ENCODE data around the gene NINJ2.

The NINJ2 gene

DNA sequence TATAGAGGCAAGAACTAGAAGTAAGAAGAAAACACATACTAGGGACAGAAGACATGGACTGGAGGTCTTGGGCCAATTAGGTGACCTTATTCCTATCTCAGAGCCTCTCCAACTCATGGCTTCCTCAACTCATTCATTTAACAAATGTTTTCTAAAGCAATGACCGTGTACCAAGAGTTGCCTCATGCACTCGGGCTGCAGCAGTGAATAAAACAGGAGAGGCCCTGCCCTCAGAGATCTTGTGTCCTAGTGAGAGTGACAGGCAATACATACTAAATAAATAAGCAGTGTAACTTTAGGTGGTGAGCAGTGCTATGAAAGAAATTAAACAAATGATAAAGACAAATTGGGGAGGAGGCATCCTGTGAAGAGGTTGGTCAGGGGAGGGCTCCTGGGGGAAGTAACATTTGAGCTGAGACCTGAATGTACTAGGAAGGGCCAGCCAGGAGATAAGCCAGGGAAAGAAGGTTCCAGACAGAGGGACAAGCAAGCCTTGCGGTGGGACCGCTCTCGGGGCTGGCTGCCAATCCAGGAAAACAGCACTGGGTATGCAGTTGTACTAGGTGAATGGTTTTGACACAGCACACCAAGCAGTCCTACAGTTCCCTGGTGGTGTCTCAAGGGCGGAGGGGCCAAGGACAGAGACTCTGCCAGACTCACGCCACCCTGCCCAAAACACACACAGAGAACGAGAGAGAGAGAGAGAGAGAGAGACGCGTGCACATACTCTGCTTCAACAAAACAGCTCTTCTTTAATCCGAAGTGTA lies 1.3 kb downstream of the NINJ2 start:
- Histone ChIP-seq H3K27ac (ENCODE audit: low read depth, low read length) (no peak overlapping the region), H3K27me3 (ENCODE audit: control insufficient read depth in 1 of 2, insufficient read depth in 2 of 2, low read length in 2 of 2) (peaks cover 0 to 4% of the 10 kb centered on the region in 2 donors), H3K4me3 (ENCODE audit: low read depth in 1 of 2, low read length in 2 of 2) (no peak overlapping the region), H3K4me1 (ENCODE audit: control insufficient read depth in 1 of 2, insufficient read depth in 2 of 2, low read length in 2 of 2) (peaks cover 5 to 7% of the 10 kb centered on the region in 2 donors), H3K36me3 (ENCODE audit: control insufficient read depth in 1 of 2, insufficient read depth in 2 of 2, low read length in 2 of 2) (no peaks in the 10 kb centered on the region), H3K9me3 (ENCODE audit: control insufficient read depth in 1 of 2, low read length in 2 of 2) (no peaks in the 10 kb centered on the region), H3K9ac (ENCODE audit: low read depth in 1 of 2, low read length in 2 of 2) (no peak overlapping the region)

DNA sequence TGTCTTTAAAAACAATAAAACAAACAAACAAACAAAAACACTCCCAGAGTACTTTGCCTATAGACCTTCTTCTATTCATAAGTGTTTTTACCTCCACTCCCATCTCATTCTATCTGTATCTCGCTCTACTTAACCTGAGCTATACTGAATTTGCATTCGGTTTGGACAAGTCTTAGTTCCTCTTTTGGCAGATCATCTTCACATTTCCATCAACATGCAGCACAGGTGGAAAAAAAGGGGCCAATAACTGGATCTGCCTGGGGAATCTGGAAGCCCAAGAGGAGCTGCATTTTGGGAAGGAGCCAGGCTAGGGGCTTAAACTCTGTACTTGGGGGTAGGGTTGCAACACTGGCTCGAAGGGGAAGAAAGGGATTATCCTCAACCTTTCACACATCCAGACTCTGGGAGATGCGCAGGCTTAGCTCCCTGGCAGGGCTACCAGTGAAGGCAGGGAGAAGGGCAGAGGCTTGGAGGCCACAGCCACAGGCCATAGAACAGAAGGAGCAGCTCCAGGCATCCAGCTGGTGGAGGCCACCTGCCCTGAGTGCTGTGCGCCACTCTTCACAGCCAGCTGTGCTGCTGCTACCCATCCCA lies 4.1 kb downstream of the NINJ2 start:
- no peaks in the 10 kb centered on the region for H3K9me3 ChIP-seq (ENCODE audit: control insufficient read depth in 1 of 2, low read length in 2 of 2)
- no peak overlapping the region for H3K4me3 ChIP-seq (ENCODE audit: low read depth in 1 of 2, low read length in 2 of 2)
- H3K36me3 ChIP-seq (ENCODE audit: control insufficient read depth in 1 of 2, insufficient read depth in 2 of 2, low read length in 2 of 2), result no peaks in the 10 kb centered on the region
- peaks cover 0 to 4% of the 10 kb centered on the region in 2 donors for H3K27me3 ChIP-seq (ENCODE audit: control insufficient read depth in 1 of 2, insufficient read depth in 2 of 2, low read length in 2 of 2)
- H3K9ac ChIP-seq (ENCODE audit: low read depth in 1 of 2, low read length in 2 of 2), result no peak overlapping the region
- H3K4me1 ChIP-seq (ENCODE audit: control insufficient read depth in 1 of 2, insufficient read depth in 2 of 2, low read length in 2 of 2), result peaks cover 5 to 7% of the 10 kb centered on the region in 2 donors
- no peak overlapping the region for H3K27ac ChIP-seq (ENCODE audit: low read depth, low read length)

DNA sequence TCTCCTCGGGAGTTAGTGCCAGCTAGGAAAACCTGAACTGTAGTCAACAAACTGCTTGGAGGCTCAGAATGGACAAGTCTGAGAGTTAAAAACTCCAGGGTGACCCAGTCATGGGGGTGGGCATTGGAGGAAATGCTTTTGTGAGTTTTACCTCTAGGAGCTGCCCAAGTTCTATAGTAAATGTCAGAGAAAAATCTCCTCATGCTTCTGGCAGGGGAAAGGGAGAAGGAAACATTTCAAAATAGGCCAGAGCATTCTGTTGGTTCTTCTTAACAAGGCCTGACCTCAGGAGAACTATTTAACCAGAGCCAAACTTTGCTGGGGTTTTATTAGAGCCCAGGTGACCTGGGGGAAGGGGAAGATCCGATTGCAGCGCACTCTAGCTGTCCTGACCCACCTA lies 12.3 kb downstream of the NINJ2 start:
- Histone ChIP-seq H3K27me3 (ENCODE audit: control insufficient read depth in 1 of 2, insufficient read depth in 2 of 2, low read length in 2 of 2) (no peaks in the 10 kb centered on the region), H3K27ac (ENCODE audit: low read depth, low read length) (no peak overlapping the region), H3K9me3 (ENCODE audit: control insufficient read depth in 1 of 2, low read length in 2 of 2) (no peaks in the 10 kb centered on the region), H3K36me3 (ENCODE audit: control insufficient read depth in 1 of 2, insufficient read depth in 2 of 2, low read length in 2 of 2) (no peaks in the 10 kb centered on the region), H3K4me1 (ENCODE audit: control insufficient read depth in 1 of 2, insufficient read depth in 2 of 2, low read length in 2 of 2) (peaks cover 0 to under 1% of the 10 kb centered on the region in 2 donors), H3K9ac (ENCODE audit: low read depth in 1 of 2, low read length in 2 of 2) (no peak overlapping the region), H3K4me3 (ENCODE audit: low read depth in 1 of 2, low read length in 2 of 2) (no peak overlapping the region)

DNA sequence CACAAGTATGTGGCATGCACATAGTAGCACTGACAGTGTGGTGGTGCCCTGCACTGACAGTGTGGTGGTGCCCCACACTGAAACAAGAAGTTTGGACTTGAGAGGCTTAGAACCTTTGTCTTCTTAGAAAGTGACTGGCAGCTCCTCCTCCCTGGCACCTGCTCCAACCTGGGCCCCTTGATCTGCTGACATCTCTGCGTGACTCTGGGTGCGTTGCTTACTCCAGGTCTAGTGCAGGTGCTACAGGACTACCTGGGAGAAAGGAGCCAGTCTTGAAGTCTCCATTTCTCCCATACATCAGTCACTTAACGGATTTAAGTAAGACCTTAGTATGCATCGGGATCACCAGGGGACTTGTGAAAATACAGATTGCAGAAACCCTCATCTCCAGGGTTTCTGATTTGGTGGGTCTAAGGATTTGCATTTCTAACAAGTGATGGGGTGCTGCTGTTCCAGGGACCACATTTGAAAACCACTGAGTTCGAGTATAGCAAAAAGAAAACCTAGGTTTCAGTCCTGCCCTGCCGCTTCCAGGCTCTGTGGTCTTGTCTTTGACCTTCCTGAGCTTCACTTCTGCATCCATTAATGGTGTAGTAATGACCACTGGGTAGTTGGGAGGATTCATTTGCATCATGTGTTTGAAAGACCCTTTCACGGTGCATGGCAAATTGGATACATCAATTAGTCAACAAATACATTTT lies 15.7 kb downstream of the NINJ2 start:
- H3K9me3 ChIP-seq (ENCODE audit: control insufficient read depth in 1 of 2, low read length in 2 of 2), result no peaks in the 10 kb centered on the region
- H3K27me3 ChIP-seq (ENCODE audit: control insufficient read depth in 1 of 2, insufficient read depth in 2 of 2, low read length in 2 of 2), result no peaks in the 10 kb centered on the region
- H3K4me1 ChIP-seq (ENCODE audit: control insufficient read depth in 1 of 2, insufficient read depth in 2 of 2, low read length in 2 of 2), result peaks cover 13 to 25% of the 10 kb centered on the region in 2 donors
- H3K36me3 ChIP-seq (ENCODE audit: control insufficient read depth in 1 of 2, insufficient read depth in 2 of 2, low read length in 2 of 2), result no peaks in the 10 kb centered on the region
- no peak overlapping the region for H3K9ac ChIP-seq (ENCODE audit: low read depth in 1 of 2, low read length in 2 of 2)
- H3K4me3 ChIP-seq (ENCODE audit: low read depth in 1 of 2, low read length in 2 of 2), result no peak overlapping the region
- no peak overlapping the region for H3K27ac ChIP-seq (ENCODE audit: low read depth, low read length)

DNA sequence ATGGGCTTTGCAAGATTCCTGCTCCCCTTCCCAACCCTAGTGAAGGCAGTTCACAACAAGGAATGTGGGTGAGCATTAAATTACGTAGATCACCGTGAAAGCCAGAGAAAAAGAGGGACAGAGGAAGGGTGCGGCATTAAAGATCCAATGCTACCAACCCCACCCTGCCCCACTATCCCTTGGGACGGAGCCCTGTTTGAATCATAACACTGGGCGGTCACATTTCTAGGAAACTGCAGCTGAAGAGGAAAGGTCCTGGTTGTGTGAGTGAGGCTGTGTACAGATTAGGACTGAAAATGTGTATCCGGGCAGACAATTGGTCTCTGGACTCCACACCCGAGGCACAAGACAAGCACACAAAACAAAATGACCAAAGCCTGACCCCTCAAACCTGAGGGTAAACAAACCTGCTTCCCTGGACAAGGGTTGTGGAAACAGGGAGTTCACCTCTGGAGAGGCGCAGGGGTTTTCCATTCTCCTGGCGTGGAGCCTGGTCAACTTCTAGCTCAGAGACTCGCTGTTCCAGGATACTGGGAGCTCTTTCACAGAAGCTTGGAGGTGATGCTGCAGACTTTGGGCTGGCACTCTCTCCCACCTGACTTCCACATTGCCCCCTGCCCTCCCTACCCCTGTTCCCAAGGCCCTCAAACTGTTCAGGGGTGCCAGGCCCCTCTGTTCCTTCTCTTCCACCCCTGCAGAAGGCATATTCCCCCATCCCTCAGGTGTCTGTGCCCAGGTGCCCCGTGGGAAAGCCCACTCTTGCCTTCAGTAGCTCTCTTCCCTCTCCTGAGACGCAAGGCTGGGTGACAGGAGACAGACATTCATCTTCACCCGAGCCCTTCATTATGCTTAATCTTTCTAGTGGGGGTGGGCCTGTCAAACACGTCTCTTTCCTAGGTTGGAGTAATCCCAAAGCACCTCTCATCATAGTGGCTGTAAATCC lies 16.5 kb downstream of the NINJ2 start:
- no peaks in the 10 kb centered on the region for H3K27me3 ChIP-seq (ENCODE audit: control insufficient read depth in 1 of 2, insufficient read depth in 2 of 2, low read length in 2 of 2)
- H3K36me3 ChIP-seq (ENCODE audit: control insufficient read depth in 1 of 2, insufficient read depth in 2 of 2, low read length in 2 of 2), result no peaks in the 10 kb centered on the region
- peaks cover 13 to 25% of the 10 kb centered on the region in 2 donors for H3K4me1 ChIP-seq (ENCODE audit: control insufficient read depth in 1 of 2, insufficient read depth in 2 of 2, low read length in 2 of 2)
- no peak overlapping the region for H3K9ac ChIP-seq (ENCODE audit: low read depth in 1 of 2, low read length in 2 of 2)
- no peaks in the 10 kb centered on the region for H3K9me3 ChIP-seq (ENCODE audit: control insufficient read depth in 1 of 2, low read length in 2 of 2)
- no peak overlapping the region for H3K27ac ChIP-seq (ENCODE audit: low read depth, low read length)
- H3K4me3 ChIP-seq (ENCODE audit: low read depth in 1 of 2, low read length in 2 of 2), result no peak overlapping the region

DNA sequence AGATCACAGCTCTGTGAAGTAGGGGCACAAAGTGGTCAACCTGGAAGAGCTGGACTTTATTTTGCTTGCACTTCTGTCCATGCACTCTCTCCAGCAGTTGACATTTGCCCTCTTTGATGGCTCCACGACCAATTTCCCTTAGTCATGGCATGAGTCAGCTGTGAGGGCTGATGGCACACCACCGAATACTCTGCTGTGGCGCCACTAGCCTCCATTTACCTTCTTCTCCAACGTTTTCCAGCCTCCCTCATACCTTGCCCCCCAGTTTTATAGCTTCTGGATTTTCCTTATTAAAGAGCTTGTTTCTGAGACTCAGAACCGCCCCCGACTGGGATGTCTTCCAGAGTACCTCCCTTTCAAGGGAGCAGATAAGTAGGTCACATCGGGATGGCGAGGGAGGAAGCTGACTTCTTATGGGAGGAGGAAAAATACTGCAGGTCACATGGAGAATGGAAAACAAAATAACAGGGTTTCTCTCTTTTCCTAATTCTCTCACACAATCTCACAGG lies 17.6 kb downstream of the NINJ2 start:
- H3K36me3 ChIP-seq (ENCODE audit: control insufficient read depth in 1 of 2, insufficient read depth in 2 of 2, low read length in 2 of 2), result no peaks in the 10 kb centered on the region
- H3K4me3 ChIP-seq (ENCODE audit: low read depth in 1 of 2, low read length in 2 of 2), result no peak overlapping the region
- H3K27ac ChIP-seq (ENCODE audit: low read depth, low read length), result peak overlapping the region; percentile 47
- H3K9ac ChIP-seq (ENCODE audit: low read depth in 1 of 2, low read length in 2 of 2), result no peak overlapping the region
- no peaks in the 10 kb centered on the region for H3K27me3 ChIP-seq (ENCODE audit: control insufficient read depth in 1 of 2, insufficient read depth in 2 of 2, low read length in 2 of 2)
- H3K4me1 ChIP-seq (ENCODE audit: control insufficient read depth in 1 of 2, insufficient read depth in 2 of 2, low read length in 2 of 2), result peaks cover 13 to 25% of the 10 kb centered on the region in 2 donors
- no peaks in the 10 kb centered on the region for H3K9me3 ChIP-seq (ENCODE audit: control insufficient read depth in 1 of 2, low read length in 2 of 2)

DNA sequence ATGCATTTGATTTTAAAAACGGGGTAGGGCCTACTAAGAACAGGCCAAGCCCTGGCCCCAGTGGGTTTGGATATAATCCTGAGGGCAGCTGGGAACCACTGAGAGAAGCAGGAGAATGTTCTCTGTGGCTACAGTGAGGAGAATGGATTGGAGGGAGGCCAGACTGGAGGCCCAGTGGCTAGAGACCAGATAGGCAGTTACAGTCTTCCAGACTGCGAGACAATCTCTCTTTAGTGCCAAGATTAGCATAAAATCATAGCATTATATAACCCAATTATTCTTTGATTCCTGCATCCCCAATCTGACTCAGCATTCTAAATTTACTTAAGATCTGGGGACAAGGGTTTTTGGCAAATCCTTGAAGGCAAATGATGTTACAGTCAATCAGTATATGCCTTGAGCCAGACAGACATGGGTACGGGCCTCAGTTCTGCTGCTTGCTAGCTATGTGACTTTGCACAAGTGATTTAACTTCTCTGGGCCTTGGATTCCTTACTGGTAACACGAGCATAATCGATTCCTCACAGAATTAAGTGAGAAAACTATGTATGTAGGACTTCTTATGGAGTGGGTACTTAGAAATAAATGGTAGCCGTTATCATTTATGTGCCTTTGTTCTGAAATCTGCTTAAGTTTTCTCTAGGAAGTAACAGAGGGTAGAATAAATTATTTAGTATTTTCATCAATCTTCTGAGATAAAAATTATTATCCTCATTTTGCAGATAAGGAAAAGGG lies 18.3 kb downstream of the NINJ2 start:
- no peak overlapping the region for H3K4me3 ChIP-seq (ENCODE audit: low read depth in 1 of 2, low read length in 2 of 2)
- peaks cover 13 to 25% of the 10 kb centered on the region in 2 donors for H3K4me1 ChIP-seq (ENCODE audit: control insufficient read depth in 1 of 2, insufficient read depth in 2 of 2, low read length in 2 of 2)
- no peaks in the 10 kb centered on the region for H3K36me3 ChIP-seq (ENCODE audit: control insufficient read depth in 1 of 2, insufficient read depth in 2 of 2, low read length in 2 of 2)
- H3K9ac ChIP-seq (ENCODE audit: low read depth in 1 of 2, low read length in 2 of 2), result no peak overlapping the region
- no peaks in the 10 kb centered on the region for H3K9me3 ChIP-seq (ENCODE audit: control insufficient read depth in 1 of 2, low read length in 2 of 2)
- no peaks in the 10 kb centered on the region for H3K27me3 ChIP-seq (ENCODE audit: control insufficient read depth in 1 of 2, insufficient read depth in 2 of 2, low read length in 2 of 2)
- H3K27ac ChIP-seq (ENCODE audit: low read depth, low read length), result no peak overlapping the region

DNA sequence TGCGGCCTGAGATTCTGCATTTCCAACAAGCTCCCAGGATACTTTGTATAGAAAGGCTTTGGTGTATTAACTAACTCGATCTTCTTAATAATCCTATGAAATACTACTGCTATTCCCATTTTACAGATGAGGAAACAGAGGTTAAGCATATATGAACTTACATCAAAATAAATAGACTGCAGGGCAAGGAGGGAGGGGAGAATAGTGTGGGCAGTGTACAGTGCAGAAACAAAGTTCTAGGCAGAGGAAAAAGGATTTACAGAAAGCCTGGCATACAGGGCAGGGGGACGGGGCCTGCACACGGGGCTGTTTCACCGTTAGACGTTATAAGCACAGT lies 19.0 kb downstream of the NINJ2 start:
- no peaks in the 10 kb centered on the region for H3K27me3 ChIP-seq (ENCODE audit: control insufficient read depth in 1 of 2, insufficient read depth in 2 of 2, low read length in 2 of 2)
- no peaks in the 10 kb centered on the region for H3K36me3 ChIP-seq (ENCODE audit: control insufficient read depth in 1 of 2, insufficient read depth in 2 of 2, low read length in 2 of 2)
- peaks cover 13 to 25% of the 10 kb centered on the region in 2 donors for H3K4me1 ChIP-seq (ENCODE audit: control insufficient read depth in 1 of 2, insufficient read depth in 2 of 2, low read length in 2 of 2)
- peak overlapping the region; percentile 77 to 84 for H3K4me3 ChIP-seq (ENCODE audit: low read depth in 1 of 2, low read length in 2 of 2)
- peak overlapping the region in 1 of 2 donors; percentile 90 for H3K9ac ChIP-seq (ENCODE audit: low read depth in 1 of 2, low read length in 2 of 2)
- no peaks in the 10 kb centered on the region for H3K9me3 ChIP-seq (ENCODE audit: control insufficient read depth in 1 of 2, low read length in 2 of 2)
- no peak overlapping the region for H3K27ac ChIP-seq (ENCODE audit: low read depth, low read length)
